ENCODE results near the gene MAN2A2. TPM values are rescaled to one million over a fixed set of nuclear protein-coding genes. Genes with fewer than 3 reads are reported as not detected.

MAN2A2 gene
- total and polyA plus RNA-seq, 9 of the 15 experiments (the other 6 are each of a cell fraction or from before 2014, with no cell fraction given) = 7.3 to 151 (median 43.4) TPM

GRCh38 chr15:90931828-90932659 is 28.9 kb downstream of the MAN2A2 start, which contains the start of gene HDDC3 (continued):
- TF ChIP-seq SAP30 (IDR thresholded peaks at IDR 0.05; ENCODE audit: borderline replicate concordance, insufficient read depth, low read depth, low read length, poor library complexity, severe bottlenecking) = peak; percentile 90
- TF ChIP-seq U2AF1 (optimal IDR thresholded peaks at IDR 0.05; ENCODE audit: low read depth, low read length) = peak; percentile 83
- TF ChIP-seq HMGN3 (IDR thresholded peaks at IDR 0.05; ENCODE audit: borderline replicate concordance, extremely low read depth, insufficient read length, low read depth, low read length) = peak; percentile 80
- TF ChIP-seq E2F8 (IDR thresholded peaks at IDR 0.05; ENCODE audit: low read depth, partially characterized antibody) = peak; percentile 15
- peak; percentile 79 for TF ChIP-seq NKRF (IDR thresholded peaks at IDR 0.05; ENCODE audit: borderline replicate concordance)
- no peak for TF ChIP-seq ZNF347 (CRISPR knock-in tag; IDR thresholded peaks at IDR 0.05; ENCODE audit: low read depth)
- no peak for TF ChIP-seq ZKSCAN3 (CRISPR knock-in tag; IDR thresholded peaks at IDR 0.05)
- 0 out of 2 replicates have a peak, but pooled peaks have one; percentile 15 for TF ChIP-seq DEAF1 (CRISPR knock-in tag; IDR thresholded peaks at IDR 0.05)
- TF ChIP-seq COPS2 (conservative IDR thresholded peaks at IDR 0.05) = no peak
- no peak for TF ChIP-seq MED1 (CRISPR knock-in tag; IDR thresholded peaks at IDR 0.05; ENCODE audit: borderline replicate concordance)
- 0 out of 2 replicates have a peak, but pooled peaks have one; percentile 19 for TF ChIP-seq SPI1 (IDR thresholded peaks at IDR 0.05; ENCODE audit: borderline replicate concordance, low read depth, low read length)
- peak; percentile 69 to 86 for TF ChIP-seq MNT (conservative IDR thresholded peaks at IDR 0.05)
- TF ChIP-seq ZNF695 (CRISPR knock-in tag; IDR thresholded peaks at IDR 0.05) = no peak
- no peak for TF ChIP-seq MIER1 (IDR thresholded peaks at IDR 0.05; ENCODE audit: low read depth)
- TF ChIP-seq FOSL1 (tag; conservative IDR thresholded peaks at IDR 0.05) = no peak
